HG02610 (cell line): ENCODE results near the gene EPM2AIP1.
"Not testable (repeated sequence)": the region's sequence is repeated elsewhere in the genome, so short reads cannot be mapped to it uniquely, and the experiment has no call there.

ENCODE experiments used
- ATAC-seq: cut with Tn5 transposase; IDR thresholded peaks from one replicate; pipeline ENCODE4 v1.9.1; 2021; ENCODE audit warnings: mild to moderate bottlenecking, moderate library complexity; ENCODE audit not compliant: unreplicated experiment

EPM2AIP1 gene

GRCh38 chr3:36993326-36994283 is 674 bp upstream of the EPM2AIP1 start, which contains the start of gene MLH1:
Gene MLH1, plus strand, starts transcription at chr3:36993518. Its CDS starts 30 bp downstream, at chr3:36993548.
- ATAC-seq, result peak; percentile 90

- ATAC-seq, result no peak
Measured at GRCh38 chr3:36991923-36992805, 767 bp downstream of the EPM2AIP1 start.

- ATAC-seq, result no peak
Measured at GRCh38 chr3:36991147-36991546, 1.8 kb downstream of the EPM2AIP1 start.

DNA sequence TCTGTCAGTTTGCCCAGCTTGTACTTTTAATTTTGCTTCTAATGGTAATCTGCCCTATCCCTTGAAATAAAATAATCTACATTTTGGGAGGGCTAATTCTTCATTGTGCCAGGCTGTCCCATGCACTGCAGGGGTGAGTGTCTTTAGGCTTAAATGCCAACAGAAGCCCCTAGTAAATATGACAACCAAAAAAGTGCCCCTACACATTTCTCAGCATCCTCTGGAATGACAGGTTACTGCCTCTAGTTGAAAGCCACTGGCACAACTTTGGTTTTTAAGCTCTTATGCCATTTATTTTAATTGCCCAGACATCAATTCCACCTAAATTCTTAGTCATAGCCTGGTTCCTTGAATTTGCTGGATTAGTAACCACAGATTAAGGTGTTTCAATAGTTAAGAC is 3.4 kb downstream of the EPM2AIP1 start:
- ATAC-seq, result no peak

DNA sequence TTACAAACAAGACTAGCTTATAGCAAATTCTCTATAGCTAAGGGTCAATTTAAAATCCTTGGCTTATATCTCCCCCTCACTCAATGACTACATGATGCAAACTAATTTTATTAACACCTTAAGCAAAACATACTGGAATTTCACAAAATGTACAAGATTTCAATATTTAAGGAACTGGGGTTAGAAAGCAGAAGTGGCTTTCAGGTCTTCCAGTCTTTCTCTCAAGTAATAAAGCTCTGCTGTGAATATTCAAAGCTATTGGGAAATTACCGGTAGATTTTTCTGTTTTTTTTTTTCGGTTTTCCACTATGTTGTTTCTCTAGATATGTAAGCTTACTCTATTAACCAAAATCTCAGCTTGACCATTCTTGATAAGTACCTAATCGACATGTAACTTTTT is 3.9 kb downstream of the EPM2AIP1 start:
- no peak for ATAC-seq

DNA sequence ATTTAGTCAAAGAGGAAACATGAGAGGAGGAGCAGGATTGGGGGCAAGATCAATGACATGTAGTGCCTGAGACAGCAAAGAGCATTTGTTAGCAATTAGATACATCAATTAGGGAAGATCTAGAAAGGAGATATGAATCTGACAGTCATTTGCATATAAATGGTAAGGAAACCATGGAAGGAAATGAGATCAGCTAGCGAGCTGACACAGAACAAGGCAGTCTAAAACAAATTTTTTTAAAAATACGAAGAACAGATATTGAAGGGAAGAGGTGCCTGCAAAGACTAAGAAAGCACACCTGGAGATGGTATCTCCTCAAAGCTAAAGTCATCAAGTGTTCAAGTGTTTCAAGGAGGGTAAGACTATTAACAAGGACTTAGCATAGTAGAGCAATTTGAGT is 4.6 kb downstream of the EPM2AIP1 start:
- ATAC-seq, result no peak

DNA sequence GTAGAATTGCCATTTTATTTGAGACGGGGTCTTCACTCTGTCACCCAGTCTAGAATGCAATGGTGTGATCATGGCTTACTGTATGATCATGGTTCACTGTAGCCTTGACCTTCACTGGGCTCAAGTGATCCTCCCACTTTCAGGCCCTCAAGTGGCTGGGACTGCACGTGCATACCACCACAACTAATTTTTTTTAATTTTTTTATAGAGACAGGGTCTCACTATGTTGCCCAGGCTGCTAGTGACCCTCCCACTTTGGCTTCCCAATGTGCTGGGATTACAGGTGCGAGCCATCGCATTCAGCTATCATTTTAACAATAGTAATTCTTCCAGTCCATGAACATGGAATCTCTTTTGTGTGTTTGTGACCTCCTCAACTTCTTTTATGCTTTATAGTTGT is 11.9 kb downstream of the EPM2AIP1 start:
- no peak for ATAC-seq

- ATAC-seq, result no peak
Measured at GRCh38 chr3:36973139-36973538, 19.8 kb downstream of the EPM2AIP1 start.

DNA sequence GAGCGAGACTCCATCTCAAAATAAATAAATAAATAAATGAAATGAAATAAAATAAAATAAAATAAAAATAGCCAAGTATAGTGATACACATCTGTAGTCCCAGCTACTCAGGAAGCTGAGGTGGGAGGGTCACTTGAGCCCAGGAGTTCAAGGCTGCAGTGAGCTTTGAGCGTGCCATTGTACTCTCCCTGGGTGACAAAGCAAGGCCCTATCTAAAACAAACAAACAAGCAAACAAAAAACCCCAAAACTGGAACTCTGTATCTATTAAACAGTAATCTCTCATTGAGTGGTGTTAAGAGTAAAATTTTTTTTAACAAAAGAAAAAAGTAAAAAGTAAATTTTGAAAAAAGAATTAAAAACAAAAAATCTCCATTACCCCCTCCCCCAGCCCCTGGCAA is 20.8 kb downstream of the EPM2AIP1 start:
- ATAC-seq, result no peak

DNA sequence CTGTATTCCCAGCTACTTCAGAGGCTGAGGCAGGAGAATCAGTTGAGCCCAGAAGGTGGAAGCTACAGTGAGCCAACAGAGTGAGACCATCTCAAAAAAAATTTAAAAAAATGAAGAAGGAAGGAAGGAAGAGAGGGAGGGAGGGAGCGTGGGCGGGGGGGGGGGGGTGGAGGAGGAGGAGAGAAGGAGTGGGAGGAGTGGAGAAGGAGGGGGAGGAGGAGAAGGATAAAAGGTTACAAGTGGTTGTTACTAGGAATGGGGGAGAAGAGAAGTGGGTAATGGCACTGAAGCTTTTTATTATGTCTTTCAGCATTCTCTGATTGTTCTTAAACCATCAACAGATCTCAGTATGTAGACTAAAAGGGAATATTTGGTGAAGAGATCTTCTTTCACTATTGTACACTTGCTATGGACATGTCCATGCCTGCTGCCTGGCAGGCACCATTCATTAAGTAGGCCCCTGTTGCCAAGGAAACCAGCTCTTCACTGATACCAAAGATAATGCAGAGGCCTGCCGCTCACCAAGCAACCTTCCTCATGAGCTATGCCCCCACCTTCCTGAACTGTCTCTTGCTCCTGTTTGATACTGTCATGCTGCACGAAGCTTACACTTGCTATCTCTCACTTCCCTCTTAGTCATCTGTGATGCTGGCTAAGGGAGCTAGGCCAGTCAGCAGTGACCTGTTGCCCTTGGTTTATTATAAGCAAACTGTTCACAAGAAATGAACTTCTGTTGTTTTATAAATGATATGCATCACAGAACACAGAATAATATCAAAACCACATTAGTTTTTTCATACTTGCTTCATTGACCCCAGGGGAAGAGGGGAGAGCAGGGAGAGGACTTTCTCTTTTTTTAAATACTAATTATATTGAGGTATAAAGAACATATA is 23.1 kb downstream of the EPM2AIP1 start:
- ATAC-seq, result peak; percentile 99

DNA sequence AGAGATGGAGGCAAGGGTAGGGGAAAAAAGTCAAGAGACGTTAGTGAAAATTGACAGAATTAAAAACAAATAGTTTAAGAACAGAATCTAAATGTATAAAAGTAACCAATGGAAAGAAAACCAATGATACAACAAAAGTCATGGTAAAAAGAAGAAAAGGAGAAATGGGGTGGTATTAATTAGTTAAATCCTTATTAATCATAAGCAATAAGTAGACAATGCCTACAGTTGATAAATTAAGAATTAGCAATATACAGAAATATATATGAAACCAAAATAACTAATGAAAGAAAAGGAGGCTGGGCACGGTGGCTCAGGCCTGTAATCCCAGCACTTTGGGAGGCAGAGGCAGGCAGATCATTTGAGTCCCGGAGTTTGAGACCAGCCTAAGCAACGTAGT is 23.8 kb downstream of the EPM2AIP1 start:
- ATAC-seq, result no peak

DNA sequence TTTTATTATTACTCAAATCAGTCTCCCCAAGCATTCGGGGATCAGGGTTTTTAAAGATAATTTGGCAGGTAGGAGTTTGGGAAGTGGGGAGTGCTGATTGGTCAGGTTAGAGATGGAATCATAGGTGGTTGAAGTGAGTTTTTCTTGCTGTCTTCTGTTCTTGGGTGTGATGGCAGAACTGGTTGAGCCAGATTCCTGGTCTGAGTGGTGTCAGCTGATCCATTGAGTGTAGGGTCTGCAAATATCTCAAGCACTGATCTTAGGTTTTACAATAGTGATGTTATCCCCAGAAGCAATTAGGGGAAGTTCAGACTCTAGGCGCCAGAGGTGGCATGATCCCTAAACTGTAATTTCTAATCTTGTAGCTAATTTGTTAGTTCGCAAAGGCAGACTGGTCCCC is 27.5 kb downstream of the EPM2AIP1 start:
- no peak for ATAC-seq

DNA sequence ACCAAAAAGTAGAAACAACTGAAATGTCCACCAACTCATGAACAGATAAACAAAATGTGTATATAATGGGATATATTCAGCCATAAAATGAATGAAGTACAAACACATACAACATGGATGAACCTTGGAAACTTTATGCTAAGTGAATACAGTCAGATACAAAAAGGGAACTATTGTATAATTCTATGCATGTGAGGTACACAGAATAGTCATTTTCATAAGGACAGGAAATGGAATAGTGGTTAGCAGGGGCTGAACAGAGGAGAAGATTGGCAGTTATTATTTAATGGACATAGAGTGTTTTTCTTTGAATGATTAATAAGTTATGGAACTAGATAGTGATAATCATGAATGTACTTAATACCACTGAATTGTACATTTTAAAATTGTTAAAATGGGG is 28.1 kb downstream of the EPM2AIP1 start:
- ATAC-seq, result peak; percentile 73

DNA sequence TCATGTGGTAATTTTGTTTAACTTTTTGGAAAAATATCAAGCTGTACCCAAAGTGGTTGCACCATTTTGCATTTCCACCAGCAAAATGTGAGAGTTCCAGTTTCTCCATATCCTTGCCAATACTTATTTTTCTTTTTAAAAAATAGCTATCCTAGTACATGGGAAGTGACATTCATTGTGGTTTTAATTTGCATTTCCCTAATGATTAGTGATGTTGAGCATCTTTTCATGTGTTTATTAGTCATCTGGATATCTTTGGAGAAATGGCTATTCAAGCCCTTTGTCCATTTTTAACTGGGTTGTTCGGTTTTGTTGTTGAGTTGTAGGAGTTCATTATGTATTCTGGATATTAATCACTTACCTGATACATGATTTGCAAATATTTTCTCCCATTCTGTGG is 28.6 kb downstream of the EPM2AIP1 start:
- ATAC-seq, result no peak

DNA sequence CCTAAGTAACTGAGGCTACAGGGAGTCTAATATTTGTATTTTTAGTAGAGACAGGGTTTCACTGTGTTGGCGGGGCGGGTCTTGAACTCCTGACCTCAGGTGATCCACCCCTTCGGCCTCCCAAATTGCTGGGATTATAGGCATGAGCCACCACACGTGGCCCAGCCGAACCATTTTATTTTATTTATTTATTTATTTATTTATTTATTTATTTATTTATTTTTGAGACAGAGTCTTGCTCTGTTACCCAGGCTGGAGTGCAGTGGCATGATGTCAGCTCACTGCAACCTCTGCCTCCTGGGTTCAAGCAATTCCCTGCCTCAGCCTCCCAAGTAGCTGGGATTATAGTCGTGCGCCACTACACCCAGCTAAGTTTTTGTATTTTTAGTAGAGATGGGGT is 29.9 kb downstream of the EPM2AIP1 start:
- not testable (repeated sequence) for ATAC-seq

DNA sequence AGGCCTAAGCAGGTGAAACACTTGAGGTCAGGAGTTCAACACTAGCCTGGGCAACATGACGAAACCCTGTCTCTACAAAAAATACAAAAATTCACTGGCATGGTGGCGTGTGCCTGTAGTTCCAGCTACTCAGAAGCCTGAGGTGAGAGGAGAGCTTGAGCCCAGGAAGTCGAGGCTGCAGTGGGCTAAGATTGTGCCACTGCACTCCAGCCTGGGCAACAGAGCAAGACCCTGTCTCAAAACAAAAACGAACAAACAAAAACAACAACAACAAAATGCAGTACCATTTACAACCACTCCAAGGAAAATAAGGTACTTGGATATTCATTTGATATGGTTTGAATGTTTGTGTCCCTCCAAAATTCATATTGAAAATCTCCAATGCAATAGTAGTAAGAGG is 32.4 kb downstream of the EPM2AIP1 start:
- ATAC-seq, result no peak

- no peak for ATAC-seq
Measured at GRCh38 chr3:36959821-36960220, 33.1 kb downstream of the EPM2AIP1 start.

- ATAC-seq, result no peak
Measured at GRCh38 chr3:36957862-36958686, 34.9 kb downstream of the EPM2AIP1 start.

DNA sequence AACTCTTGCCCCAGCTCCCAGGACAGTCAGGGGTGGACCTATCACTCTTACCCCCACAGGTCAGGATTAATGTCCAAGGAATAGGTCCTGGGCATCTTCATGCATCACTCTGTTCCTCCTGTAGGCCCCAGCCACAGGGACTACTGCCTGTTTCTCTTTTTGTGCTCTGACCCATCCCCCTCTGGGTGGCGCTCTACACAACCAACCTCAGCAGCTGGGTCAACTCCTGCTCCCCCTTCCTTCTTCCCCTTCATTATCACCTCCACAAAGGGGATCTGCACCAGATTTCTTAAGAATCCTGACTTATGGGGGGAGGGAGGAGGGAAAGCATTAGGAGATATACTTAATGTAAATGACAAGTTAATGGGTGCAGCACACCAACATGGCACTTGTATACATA is 35.9 kb downstream of the EPM2AIP1 start:
- no peak for ATAC-seq

DNA sequence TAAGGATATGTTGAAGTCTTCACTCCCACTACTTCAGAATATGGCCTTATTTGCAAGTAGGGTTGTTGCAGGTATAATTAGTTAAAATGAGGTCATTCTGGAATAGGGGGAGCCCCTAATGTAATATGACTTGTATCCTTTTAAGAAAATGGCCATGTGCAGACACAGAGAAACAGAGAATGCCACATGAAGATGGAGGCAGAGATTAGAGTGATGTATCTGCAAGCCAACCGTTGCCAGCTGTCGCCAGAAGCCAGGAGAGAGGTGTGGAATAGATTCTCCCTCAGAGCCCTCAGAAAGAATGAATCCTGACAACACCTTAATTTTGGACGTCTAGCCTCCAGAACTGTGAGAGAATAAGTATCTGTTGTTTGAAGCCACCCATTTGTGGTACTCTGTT is 36.8 kb downstream of the EPM2AIP1 start:
- ATAC-seq, result no peak
